Panc1 (cell line): ENCODE results near the gene FEN1. TPM values are rescaled to one million over a fixed set of nuclear protein-coding genes. Genes with fewer than 3 reads are reported as not detected.

ENCODE experiments used
- ATAC-seq: fragments of 200-7000 bp; cut with Tn5 transposase; 2 replicates; pipeline ENCODE4 v1.9.1; 2020; ENCODE audit warnings: mild to moderate bottlenecking, moderate library complexity
- BruUV-seq: library from RNA; stranded (reverse); fragments of 400-500 nt; replicated peaks from 2 replicates; lab custom pipeline; 2021; lab: Mats Ljungman, UMichigan
- CTCF ChIA-PET: fragments of 300-600 bp; sonication (Branson Sonifier 250); formaldehyde crosslinking; loops from one replicate; lab custom pipeline; 2022; ENCODE audit warnings: antibody characterized with exemption; lab: Charles Lee
- POLR2A ChIA-PET: fragments of 300-600 bp; sonication (Branson Sonifier 250); formaldehyde crosslinking; loops from one replicate; lab custom pipeline; 2022; ENCODE audit warnings: antibody characterized with exemption; lab: Charles Lee
- DNase-seq: peaks from one replicate; pipeline ENCODE4 v3.0.0-alpha.2; 2010; ENCODE audit warnings: low read depth, low spot score
- H3K27ac ChIP-seq: 2 replicates; pipeline ENCODE4 v1.5.1; 2011; ENCODE audit warnings: mild to moderate bottlenecking, low read length, inconsistent platforms
- H3K27me3 ChIP-seq: fragments of 200-500 bp; sonication (Bioruptor generic); 2 replicates; pipeline ENCODE4 v1.6.0; 2014; ENCODE audit warnings: low read length, inconsistent platforms; ENCODE audit not compliant: control insufficient read depth, insufficient read depth
- H3K36me3 ChIP-seq: fragments of 200-500 bp; sonication (Bioruptor generic); 2 replicates; pipeline ENCODE4 v1.5.1; 2014; ENCODE audit warnings: inconsistent platforms, mild to moderate bottlenecking, low read length, moderate library complexity; ENCODE audit not compliant: control insufficient read depth, insufficient read depth
- H3K4me1 ChIP-seq: 2 replicates; pipeline ENCODE4 v1.5.1; 2011; ENCODE audit warnings: inconsistent platforms, mild to moderate bottlenecking, low read length, moderate library complexity; ENCODE audit not compliant: control insufficient read depth, insufficient read depth
- H3K4me3 ChIP-seq, 2 experiments: 2 replicates each; pipeline ENCODE4 v1.5.1; 2011 to 2012; ENCODE audit warnings: low read depth in 2 of 2, low read length in 2 of 2, mild to moderate bottlenecking in 2 of 2, inconsistent platforms in 1 of 2, moderate library complexity in 1 of 2
- H3K9me3 ChIP-seq: fragments of 200-500 bp; sonication (Bioruptor generic); 2 replicates; pipeline ENCODE4 v1.5.1; 2014; ENCODE audit warnings: low read depth, mild to moderate bottlenecking, inconsistent platforms, low read length, moderate library complexity; ENCODE audit not compliant: control insufficient read depth, insufficient read depth
- CTCF ChIP-seq: fragments of 450-650 bp; IDR thresholded peaks from 2 replicates; pipeline ENCODE4 v1.5.1; 2017; ENCODE audit warnings: mild to moderate bottlenecking
- POLR2AphosphoS5 ChIP-seq: IDR thresholded peaks from 2 replicates; pipeline ENCODE4 v1.6.1; 2012; ENCODE audit warnings: mild to moderate bottlenecking, low read depth, low read length, moderate library complexity
- REST ChIP-seq, 2 experiments: IDR thresholded peaks; 2 replicates each; pipeline ENCODE4 v1.6.1; 2011 to 2012; ENCODE audit warnings: low read depth in 2 of 2, control low read depth in 1 of 2, low read length in 1 of 2, mild to moderate bottlenecking in 1 of 2, moderate library complexity in 1 of 2; ENCODE audit not compliant: insufficient read depth in 1 of 2
- SIN3A ChIP-seq: IDR thresholded peaks from 2 replicates; pipeline ENCODE4 v1.6.1; 2012; ENCODE audit warnings: low read depth, mild to moderate bottlenecking, low read length, moderate library complexity, borderline replicate concordance; ENCODE audit not compliant: insufficient read depth
- TCF7L2 ChIP-seq: IDR thresholded peaks from 2 replicates; pipeline ENCODE4 v1.6.1; 2011; ENCODE audit warnings: mild to moderate bottlenecking, low read depth, low read length, inconsistent platforms
- in situ Hi-C: cut with HindIII; loops from 2 replicates; pipeline ENCODE4 v1.10.0; 2016; ENCODE audit warnings: low sequenced_read_pairs, low pct_unique_long_range_greater_than_20kb
- intact Hi-C: fragments of 100-400 bp; cut with micrococcal nuclease; formaldehyde crosslinking; loops from one replicate; pipeline ENCODE4 v1.10.0; 2022; ENCODE audit not compliant: unreplicated experiment
- total RNA-seq: library from RNA; stranded (reverse); gene quantifications from one replicate; pipeline ENCODE4 v1.2.1, GENCODE V29; 2021; ENCODE audit not compliant: unreplicated experiment

FEN1 gene
- total RNA-seq, 1 experiment from 2014 or later: 67.6 TPM

- ChIA-PET CTCF (no interaction called here), POLR2A (no interaction called here)
- H3K27me3 ChIP-seq: no peaks in the 10 kb centered on the region
- no peaks in the 10 kb centered on the region for H3K36me3 ChIP-seq
- in situ Hi-C loops (no loop called here), intact Hi-C loops (no loop called here)
- H3K9me3 ChIP-seq: no peaks in the 10 kb centered on the region
- H3K27ac ChIP-seq: no peak overlapping the region
- H3K4me1 ChIP-seq: peaks cover 3% of the 10 kb centered on the region
- BruUV-seq: no TSS peak
- no peak for TF ChIP-seq SIN3A
- TF ChIP-seq REST (IDR thresholded peaks at IDR 0.05; ENCODE audit: insufficient read depth in 1 of 2, low read depth in 2 of 2, low read length in 1 of 2): no peak
- TF ChIP-seq TCF7L2: no peak
- TF ChIP-seq CTCF: no peak
- no peak for TF ChIP-seq POLR2AphosphoS5
- no peak for ATAC-seq
- DNase-seq: no peak
- no peak overlapping the region for H3K4me3 ChIP-seq
Measured at GRCh38 chr11:61773356-61773755, 19.4 kb upstream of the FEN1 start.

GRCh38 chr11:61773809-61774208 lies 18.9 kb upstream of the FEN1 start:
- intact Hi-C loops (no loop called here), in situ Hi-C loops (no loop called here)
- H3K9me3 ChIP-seq: no peaks in the 10 kb centered on the region
- peaks cover 3% of the 10 kb centered on the region for H3K4me1 ChIP-seq
- BruUV-seq: no TSS peak
- no peak for TF ChIP-seq POLR2AphosphoS5
- TF ChIP-seq SIN3A: no peak
- TF ChIP-seq TCF7L2: no peak
- no peak for TF ChIP-seq CTCF
- no peak for TF ChIP-seq REST (IDR thresholded peaks at IDR 0.05; ENCODE audit: insufficient read depth in 1 of 2, low read depth in 2 of 2, low read length in 1 of 2)
- ChIA-PET CTCF (no interaction called here), POLR2A (no interaction called here)
- DNase-seq (no peak), ATAC-seq (no peak)
- no peaks in the 10 kb centered on the region for H3K27me3 ChIP-seq
- no peaks in the 10 kb centered on the region for H3K36me3 ChIP-seq
- no peak overlapping the region for H3K27ac ChIP-seq
- no peak overlapping the region for H3K4me3 ChIP-seq
